Bronchial epithelial cell (primary cell): ENCODE results near the gene NEMP2. TPM values are rescaled to one million over a fixed set of nuclear protein-coding genes. Genes with fewer than 3 reads are reported as not detected.

Source experiments
- DNase-seq: peaks from one replicate; pipeline ENCODE4 v3.0.0-alpha.2; 2010; ENCODE audit warnings: low read depth
- FAIRE-seq: peaks from 2 replicates; lab custom pipeline; 2011; peaks lifted over from hg19 to GRCh38; lab: Jason Lieb, UNC
- H3K27me3 ChIP-seq: 2 replicates; pipeline ENCODE4 v1.5.1; 2011; ENCODE audit warnings: low read length; ENCODE audit not compliant: control insufficient read depth, insufficient read depth
- H3K36me3 ChIP-seq: 2 replicates; pipeline ENCODE4 v1.5.1; 2011; ENCODE audit warnings: low read length; ENCODE audit not compliant: control insufficient read depth, insufficient read depth
- H3K4me3 ChIP-seq: 2 replicates; pipeline ENCODE4 v1.5.1; 2011; ENCODE audit warnings: mild to moderate bottlenecking, low read depth, low read length, control low read depth
- CTCF ChIP-seq: IDR thresholded peaks from 2 replicates; pipeline ENCODE4 v1.5.1; 2011; ENCODE audit warnings: mild to moderate bottlenecking, moderate library complexity, low read length, control low read depth, inconsistent platforms; ENCODE audit not compliant: insufficient read depth, severe bottlenecking
- total RNA-seq: library from RNA; depleted of rRNA; stranded (reverse); fragments of >200 nt; gene quantifications from 2 replicates; pipeline ENCODE4 v1.2.1, GENCODE V29; 2014

NEMP2 gene
- total RNA-seq, 1 donor from 2014 or later = 1.8 TPM

- Histone ChIP-seq H3K36me3 (no peaks in the 10 kb centered on the region), H3K27me3 (no peaks in the 10 kb centered on the region), H3K4me3 (no peak overlapping the region)
- TF ChIP-seq CTCF = no peak
- no peak for FAIRE-seq
- DNase-seq = no peak
Measured at GRCh38 chr2:190459881-190460280, 74.6 kb downstream of the NEMP2 start.

GRCh38 chr2:190458352-190459107 lies 76.0 kb downstream of the NEMP2 start:
- Histone ChIP-seq H3K36me3 (no peaks in the 10 kb centered on the region), H3K27me3 (no peaks in the 10 kb centered on the region), H3K4me3 (no peak overlapping the region)
- no peak for TF ChIP-seq CTCF
- no peak for DNase-seq
- FAIRE-seq = peak; percentile 96

GRCh38 chr2:190457256-190457655 lies 77.3 kb downstream of the NEMP2 start:
- FAIRE-seq (no peak), DNase-seq (no peak)
- H3K27me3 ChIP-seq = no peaks in the 10 kb centered on the region
- TF ChIP-seq CTCF = no peak
- no peaks in the 10 kb centered on the region for H3K36me3 ChIP-seq
- no peak overlapping the region for H3K4me3 ChIP-seq

- Histone ChIP-seq H3K4me3 (no peak overlapping the region), H3K27me3 (no peaks in the 10 kb centered on the region), H3K36me3 (no peaks in the 10 kb centered on the region)
- DNase-seq (no peak), FAIRE-seq (no peak)
- TF ChIP-seq CTCF = no peak
Measured at GRCh38 chr2:190456833-190457232, 77.7 kb downstream of the NEMP2 start.

GRCh38 chr2:190455358-190456095 lies 79.0 kb downstream of the NEMP2 start:
- TF ChIP-seq CTCF = no peak
- DNase-seq (no peak), FAIRE-seq (no peak)
- no peak overlapping the region for H3K4me3 ChIP-seq
- H3K36me3 ChIP-seq = no peaks in the 10 kb centered on the region
- no peaks in the 10 kb centered on the region for H3K27me3 ChIP-seq
